RCC 7860 (cell line): ENCODE results near the gene NUFIP1.
"Not testable (repeated sequence)": the region's sequence is repeated elsewhere in the genome, so short reads cannot be mapped to it uniquely, and the experiment has no call there.

ENCODE experiments used
- DNase-seq: peaks from one replicate; pipeline ENCODE4 v3.0.0-alpha.2; 2015; ENCODE audit warnings: low spot score
- FAIRE-seq: peaks from 2 replicates; lab custom pipeline; 2012; peaks lifted over from hg19 to GRCh38; lab: Jason Lieb, UNC

Gene NUFIP1

DNA sequence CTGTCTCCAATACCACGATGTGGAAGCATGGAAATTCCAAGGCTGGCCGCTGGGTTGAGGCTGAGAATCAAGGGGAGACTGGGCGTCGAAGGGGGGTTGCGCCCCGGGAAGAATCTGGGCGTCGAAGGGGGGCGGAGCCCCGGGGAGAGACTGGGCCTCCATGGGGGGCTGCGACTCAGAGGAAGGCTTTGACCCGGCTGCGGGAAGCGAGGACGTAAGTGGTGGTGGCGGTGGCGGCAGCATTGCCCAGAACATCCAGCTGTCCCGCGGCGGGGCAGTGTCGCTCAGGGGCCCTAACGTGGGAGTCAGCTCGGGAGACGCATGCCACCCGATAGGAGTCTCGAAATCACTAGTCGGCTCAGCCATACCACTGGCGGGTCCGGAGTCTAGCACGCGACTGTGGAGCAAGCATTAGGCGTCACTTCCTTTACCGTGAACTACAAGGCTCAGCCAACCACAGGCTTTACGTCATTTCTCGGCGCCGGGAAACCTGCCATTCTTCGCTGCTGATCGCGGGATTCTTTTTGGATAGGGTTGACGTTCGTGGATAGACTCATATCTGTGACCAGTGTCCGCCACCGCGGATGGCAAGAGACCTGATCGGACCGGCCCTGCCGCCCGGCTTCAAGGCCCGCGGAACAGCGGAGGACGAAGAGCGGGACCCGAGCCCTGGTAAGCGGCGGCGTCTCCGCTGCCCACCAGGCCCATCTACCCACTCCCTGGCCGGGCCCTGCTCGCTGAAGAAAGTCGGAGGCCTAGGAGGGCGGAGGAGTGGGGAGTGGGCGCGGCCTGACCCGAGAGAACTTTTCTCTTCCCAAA is at the start of gene NUFIP1, which contains the start of gene GPALPP1:
Gene NUFIP1, minus strand, starts transcription at position 401 of the 819 bp plus-strand sequence. Its CDS starts 35 bp downstream, at position 366.
Gene GPALPP1, plus strand, starts transcription at position 468 of the 819 bp plus-strand sequence. Its CDS starts 117 bp downstream, at position 585.
- no peak for FAIRE-seq
- peak; percentile 83 for DNase-seq

DNA sequence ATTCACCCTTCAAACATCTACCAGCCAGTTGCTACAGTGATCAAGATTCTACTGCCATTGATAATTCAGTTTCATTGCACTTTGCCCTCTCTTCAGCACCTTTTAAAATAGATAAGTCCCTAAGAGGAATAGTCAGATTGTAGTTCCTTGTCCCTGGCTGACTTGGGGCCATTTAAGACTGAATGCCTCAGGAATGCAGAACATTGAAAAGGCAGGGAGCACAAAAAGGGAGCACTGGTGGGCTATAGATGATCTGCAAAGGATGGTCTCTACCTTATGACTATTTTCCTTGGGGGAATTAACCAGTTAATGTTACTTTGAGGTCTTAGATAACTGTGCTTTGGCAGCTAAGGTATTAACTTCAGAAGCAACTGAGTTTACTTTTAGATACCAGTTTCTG is 46.9 kb upstream of the NUFIP1 start:
- no peak for FAIRE-seq
- no peak for DNase-seq

DNA sequence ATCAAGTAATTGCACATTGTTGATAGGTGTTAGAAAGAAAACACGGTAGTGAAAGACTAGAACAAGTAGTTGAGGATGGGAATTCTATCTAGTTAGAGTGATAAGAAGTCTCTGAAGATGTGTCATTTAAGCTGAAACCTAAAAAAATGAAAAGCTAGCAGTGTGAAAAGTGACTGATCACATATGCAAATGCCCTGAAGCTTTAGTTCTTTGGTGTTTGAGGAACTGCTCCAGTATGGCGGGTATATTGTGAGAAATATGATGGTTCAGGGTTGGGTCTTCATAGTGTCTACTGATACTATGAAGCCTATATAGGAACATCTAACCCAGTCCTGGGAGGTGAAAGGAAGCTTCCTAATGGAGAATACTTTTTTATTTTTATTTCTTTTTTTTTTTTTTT is 45.1 kb upstream of the NUFIP1 start:
- FAIRE-seq: no peak
- DNase-seq: no peak

DNA sequence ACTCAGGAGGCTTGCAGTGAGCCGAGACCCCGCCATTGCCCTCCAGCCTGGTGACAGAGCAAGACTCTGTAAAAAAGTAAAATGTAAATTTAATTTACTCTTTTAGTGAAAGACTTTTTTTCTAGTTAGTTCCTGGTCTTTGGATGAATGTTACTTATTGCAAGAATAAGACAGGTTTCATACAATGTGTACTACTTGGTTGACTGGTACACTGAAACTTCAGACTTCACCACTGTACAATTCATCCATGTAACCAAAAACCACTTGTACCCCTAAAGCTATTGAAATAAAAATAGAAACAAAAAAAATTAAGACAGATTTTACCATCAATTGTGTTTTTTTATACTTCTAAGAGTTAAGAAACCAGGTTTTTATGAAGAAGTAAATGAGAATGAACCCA is 35.6 kb upstream of the NUFIP1 start:
- no peak for DNase-seq
- FAIRE-seq: no peak

DNA sequence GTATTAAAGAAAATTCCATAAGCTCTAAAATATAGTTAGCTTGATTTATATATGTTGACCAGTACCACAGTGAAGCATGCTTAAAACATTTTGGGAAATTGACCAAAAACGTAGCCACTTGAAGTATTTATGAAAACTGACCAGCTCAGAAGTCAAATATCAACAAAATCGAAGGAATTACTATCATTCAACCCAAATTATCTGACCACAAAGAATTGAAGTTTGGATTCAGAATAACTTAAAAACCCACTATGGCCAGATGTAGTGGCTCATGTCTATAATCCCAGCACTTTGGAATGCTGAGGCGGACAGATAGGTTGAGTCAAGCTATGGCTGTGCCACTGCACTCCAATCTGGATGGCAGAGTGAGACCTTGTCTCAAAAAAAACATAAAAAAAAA is 32.0 kb upstream of the NUFIP1 start:
- FAIRE-seq (no peak), DNase-seq (no peak)

DNA sequence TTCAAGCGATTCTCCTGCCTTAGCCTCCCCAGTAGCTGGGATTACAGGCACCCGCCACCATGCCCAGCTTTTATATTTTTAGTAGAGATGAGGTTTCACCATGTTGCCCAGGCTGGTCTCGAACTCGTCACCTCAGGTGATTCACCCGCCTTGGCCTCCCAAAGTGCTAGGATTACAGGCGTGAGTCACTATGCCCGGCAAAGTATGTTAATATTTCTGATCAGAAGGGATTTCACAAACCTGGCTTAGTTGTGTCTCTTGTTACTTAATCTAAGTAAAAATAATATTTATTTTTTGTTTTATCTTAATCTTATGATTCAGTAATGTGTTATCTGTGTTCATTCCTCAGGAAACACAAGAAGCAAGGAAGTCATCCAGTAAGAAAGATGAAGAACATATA is 30.7 kb upstream of the NUFIP1 start:
- FAIRE-seq, DNase-seq: not testable (repeated sequence)

DNA sequence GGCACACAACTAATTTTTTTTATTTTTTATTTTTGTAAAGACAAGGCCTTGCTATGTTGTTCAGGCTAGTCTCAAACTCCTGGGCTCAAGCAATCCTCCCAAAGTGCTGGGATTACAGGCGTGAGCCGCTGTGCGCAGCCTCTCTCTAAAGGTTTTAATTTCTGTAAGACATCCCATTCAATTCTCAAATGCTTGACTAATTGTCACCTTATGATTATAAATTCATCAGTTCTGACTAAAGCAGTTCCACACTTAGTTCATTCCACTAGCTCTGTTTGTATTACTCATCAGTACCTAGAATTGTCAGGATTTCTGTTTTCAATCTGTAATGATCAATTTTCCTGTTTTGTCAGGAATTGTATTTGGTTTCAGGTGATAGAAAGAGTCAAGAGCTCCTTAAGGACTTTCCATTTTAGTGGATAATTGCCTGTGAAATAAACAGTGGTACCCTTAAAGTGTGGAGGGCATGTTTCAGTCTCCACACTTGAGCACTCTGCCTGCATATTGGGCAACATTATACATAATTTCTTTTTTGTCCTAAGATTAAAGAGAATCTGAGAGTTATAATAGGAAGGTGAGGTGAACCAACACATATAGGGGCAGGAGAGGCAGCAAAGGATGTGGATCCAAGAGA is 27.6 kb upstream of the NUFIP1 start:
- FAIRE-seq (no peak), DNase-seq (no peak)

DNA sequence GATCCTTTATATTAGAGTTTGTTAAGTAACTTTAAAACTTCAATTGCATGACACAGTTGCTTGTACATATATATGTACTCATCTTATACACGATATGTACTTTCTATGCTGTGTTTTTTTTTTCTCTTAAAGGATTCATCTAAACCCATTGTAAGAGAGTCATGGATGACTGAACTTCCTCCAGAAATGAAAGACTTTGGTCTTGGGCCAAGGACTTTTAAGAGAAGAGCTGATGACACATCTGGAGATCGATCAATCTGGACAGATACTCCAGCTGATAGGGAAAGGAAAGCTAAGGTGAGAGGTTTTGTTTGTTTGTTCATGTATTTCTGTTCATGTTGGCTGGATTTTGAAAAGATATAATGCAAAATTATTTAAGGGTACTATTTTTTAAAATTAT is 26.0 kb upstream of the NUFIP1 start:
- FAIRE-seq: no peak
- DNase-seq: peak; percentile 18

DNA sequence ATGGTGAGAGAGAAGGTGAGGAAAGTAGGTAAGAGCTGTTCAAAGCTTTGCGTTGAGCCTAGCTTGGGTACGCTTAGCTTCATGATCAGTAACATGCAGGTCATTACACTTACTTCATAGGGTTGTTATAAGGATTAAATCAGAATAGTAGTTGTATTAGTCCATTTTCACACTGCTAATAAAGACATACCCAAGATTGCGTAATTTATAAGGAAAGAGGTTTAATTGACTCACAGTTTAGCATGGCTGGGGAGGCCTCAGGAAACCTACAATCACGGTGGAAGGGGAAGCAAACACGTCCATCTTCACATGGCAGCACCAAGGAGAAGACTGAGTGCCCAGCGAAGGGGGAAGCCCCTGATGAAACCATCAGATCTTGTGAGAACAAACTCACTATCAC is 21.9 kb upstream of the NUFIP1 start:
- FAIRE-seq: no peak
- no peak for DNase-seq

DNA sequence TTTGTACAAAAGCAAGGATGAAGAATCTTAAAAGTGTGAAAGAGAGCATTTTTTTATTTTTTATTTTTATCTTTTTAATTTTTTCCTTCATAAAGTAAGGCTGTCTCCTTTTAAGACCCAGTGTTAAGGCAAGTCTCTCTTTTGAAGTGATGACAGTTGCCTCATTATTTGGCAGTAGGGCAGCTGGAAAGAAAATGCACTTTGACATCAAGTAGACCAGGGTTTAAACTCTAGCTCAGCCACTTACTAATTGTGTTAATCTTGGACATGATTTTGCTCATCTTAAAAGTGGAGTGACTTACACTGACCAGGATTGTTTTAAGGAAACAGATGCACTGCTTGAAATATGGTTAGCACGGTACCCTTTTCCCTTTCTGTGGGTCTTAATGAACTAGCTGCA is 18.6 kb upstream of the NUFIP1 start:
- no peak for FAIRE-seq

DNA sequence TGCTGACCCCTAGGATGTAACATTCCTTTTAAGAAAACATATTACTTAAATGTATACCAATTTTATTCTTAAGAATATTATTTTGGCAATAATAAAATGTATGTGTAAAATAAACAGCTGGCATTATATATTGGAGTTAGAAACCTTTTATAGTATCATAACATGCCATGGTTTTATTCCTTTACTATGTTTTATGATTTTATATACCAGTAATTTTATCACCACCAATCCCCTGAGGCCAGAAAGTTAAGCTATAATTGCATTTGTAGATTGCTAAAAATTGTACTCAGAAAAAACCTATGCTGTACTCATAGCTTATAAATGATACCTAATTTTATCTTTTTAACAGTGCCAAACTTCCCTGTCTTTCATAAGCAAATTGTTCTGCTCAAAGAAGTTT is 18.0 kb upstream of the NUFIP1 start:
- DNase-seq (no peak), FAIRE-seq (no peak)

More for the DNA sequence above, 18.6 kb upstream of the NUFIP1 start:
- DNase-seq: no peak

DNA sequence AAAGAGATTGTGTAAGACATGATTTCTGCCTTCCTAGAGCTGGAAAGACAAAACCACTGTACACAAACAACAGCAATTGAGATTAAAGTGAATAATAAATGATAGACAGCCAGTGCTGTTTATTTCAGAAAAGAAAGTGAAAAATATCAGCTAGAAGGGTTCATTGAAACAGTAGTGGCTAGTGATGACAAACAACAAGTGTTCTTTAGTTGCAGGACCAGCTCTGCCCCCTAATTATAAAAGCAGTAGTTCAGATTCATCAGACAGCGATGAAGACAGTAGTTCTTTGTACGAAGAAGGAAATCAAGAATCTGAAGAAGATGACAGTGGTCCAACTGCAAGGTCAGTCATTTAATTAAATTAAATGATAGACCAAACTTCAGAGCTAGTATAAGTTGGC is 14.8 kb upstream of the NUFIP1 start:
- no peak for DNase-seq
- no peak for FAIRE-seq

DNA sequence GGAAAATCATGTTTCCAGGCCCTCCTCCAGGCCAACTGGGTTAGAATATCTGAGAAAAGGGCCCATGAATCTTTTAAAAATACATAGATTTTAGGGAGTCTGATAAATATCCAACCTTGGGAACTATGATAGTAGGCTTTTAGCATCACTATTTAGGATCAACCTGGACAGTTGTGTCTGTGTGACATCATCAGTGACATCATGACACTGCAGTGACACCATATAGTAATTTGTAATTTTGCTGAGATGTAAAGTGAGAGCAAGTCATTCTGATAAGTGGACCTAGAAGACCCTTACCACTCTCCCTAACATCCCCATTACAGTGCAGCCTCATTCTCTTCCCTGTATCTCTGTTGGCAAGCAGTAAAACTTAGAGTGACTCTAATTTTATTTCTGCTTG is 14.1 kb upstream of the NUFIP1 start:
- DNase-seq: no peak
- no peak for FAIRE-seq

DNA sequence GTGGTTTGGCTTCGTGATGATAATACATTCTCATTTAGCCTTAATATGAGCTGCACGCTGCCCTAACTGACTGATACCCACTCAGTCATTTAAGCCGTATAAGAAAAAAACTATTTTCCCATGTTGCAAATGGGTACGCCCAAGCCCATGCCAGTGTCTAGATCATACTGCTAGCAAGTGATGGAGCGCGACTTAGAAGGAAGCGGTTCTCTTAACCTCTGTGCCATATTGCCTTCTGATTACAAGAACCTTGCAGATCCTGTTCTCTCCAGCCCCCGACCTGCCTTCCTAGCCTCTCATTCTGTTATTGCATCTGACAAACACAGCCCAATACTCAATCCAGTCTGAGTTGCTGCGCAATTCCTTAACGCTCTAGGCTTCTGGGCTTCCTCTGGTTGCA is 670 bp upstream of the NUFIP1 start:
- DNase-seq: no peak
- no peak for FAIRE-seq

DNA sequence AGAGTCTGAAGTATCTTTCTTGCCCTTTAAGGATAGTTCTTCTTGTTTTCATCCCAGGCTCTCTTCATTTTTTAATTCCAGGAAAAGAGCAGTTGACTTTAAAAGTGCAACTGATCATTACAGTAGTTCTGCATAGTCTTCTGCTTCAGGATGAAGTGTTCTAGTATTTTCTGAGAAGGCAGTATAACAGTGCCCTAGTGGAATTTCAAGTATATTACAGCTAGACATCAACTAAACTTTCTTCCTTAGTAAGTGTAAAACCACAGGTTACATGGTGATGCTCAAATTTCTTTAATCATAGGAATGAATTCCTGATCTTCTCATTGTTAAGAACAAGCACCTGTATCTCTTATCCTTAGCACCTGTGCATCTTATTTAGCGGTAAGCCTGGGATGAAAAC is 10.9 kb downstream of the NUFIP1 start:
- no peak for FAIRE-seq
- DNase-seq: no peak

DNA sequence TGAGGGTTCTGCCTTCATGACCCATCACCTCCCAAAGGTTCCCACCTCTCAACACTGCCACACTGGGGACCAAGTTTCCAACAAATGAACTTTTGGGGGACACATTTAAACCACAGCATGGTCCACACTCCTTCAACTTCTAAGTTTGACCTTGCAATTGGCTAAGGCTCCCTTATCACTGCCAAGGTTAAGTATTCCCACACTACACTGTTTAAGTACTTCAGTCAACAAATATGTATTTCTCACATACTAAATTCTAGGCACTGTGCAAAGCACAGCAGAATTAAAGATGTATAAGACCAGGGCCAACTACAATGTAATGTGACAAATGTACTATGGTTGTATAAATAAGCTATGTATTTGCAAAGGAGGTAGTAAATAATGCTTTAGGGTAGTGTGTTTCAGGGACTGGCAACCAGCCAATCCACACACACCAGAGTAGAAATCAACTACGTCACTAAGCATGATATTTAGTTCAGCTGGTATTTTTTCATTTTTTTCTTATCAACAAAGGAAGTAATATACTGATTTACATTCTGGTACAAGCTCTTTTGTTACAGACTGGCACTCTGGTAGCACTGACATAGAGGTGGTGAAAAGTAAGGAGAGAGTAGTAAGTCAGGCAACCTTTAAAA is 12.2 kb downstream of the NUFIP1 start:
- DNase-seq (no peak), FAIRE-seq (no peak)

DNA sequence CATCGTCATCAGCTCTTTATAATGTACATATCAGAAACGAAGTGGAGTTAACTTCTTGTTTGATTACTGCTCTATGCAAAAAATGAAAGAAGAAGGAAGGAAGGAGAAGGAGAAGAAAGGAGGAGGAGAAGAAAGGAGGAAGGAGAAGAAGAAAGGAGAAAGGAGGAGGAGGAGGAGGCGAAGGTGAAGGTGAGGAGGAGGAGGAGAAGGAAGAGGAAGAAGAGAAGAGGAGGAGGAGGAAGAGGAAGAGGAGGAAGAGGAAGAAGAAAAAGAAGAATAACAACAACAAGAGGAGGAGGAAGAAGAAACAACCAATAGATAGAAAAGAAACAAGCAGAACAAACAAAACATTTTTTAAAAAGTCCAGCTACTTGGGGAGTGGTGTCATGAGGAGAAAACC is 13.1 kb downstream of the NUFIP1 start:
- no peak for DNase-seq
- FAIRE-seq: no peak

DNA sequence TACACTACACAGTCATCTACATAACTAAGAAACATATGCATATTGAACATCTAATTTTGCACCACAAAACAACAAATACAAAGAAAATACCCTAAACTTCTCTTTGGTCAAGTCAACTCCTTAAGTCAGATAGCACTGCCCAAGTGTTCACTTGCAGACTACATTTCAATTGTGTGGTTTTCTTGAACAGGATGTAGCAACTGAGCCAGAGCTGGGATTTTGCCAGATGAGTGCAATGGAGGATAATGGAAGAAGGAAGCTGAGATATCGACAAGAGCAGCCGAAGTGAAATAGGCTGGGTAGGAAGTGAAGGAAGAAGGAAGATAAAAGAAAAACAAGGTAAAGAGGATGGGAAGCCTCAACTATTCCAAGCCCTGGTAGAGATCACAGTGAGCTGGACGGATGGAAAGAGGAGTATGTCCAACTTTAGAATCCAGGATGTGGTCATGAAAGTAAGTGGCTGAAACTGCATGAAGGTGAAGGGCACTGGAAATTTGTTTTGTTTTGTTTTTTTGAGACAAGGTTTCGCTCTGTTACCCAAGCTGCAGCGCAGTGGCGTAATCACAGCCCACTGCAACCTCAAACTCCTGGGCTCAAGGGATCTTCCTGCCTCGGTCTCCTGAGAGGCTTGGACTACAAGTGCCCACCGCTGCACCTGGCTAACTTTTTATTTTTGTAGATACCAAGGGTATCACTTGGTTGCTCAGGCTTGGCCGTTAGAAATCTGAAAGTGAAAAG is 15.0 kb downstream of the NUFIP1 start:
- DNase-seq (peak; percentile 22), FAIRE-seq (peak; percentile 38)

DNA sequence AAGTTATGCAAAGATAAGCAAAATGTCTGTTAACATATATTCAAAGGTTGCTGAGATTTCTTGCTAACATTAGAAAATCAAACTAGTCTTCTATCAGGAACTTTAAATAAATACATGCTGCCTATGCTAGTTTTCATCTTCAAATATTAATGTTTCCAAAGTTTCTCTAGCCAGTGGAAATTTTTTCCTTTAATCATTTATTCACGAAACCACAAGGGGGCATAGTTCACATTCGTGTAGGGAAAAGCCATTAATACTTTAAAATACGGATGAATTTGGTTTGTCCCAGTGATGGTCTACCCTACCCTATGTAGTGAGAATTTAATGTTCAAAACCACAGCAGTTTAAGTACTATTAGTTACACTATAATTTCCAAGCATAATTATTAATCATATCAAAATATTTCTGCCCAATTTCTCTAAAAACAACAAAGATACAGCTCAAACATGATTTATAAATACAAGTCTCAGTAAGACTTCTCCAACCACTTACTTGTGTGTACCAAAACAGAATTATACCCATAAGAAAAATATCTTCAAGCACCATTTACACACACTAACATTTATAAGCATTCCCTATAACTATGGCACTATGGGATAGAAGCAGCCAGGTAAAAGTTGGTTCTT is 16.2 kb downstream of the NUFIP1 start:
- FAIRE-seq (peak; percentile 85), DNase-seq (no peak)

DNA sequence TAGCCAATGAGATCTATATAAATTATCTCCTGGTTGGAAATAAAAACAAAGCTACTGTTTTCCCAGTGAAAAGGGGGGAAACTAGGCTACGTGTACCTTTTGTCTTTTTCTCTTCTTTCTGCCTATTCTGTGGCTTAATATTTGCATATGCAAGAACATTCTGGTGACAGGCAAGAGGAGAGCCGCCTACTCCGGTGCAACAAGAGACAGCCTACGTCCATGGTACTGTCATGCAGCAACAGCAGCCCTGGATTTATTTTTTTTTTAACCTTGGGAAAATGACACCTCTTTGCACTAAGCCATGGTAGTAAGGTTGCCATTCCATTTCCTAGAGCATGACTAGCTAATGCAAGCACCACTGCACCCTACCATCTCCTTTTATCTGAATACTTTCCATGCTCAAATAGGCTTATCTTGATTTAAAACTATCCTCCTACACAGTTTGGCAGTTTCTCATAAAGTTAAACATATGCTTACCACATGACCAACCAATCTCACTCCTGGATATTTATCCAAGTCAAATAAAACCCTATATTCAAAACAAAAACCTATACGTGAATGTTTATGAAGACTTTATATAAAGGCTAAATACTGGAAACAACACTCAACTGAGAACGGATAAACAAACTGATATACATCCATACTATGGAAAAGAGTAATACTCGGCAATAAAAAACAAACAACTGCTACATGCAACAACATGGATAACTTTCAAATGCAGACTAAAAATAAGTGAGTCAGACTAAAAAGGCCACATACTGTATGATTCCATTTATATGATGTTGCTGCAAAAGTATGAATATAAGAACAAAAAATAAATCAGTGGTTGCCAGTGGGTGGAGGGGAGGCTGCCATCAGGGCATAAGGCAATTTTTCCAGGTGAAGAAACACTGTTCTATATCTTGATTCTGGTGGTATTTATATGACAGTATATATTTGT is 17.3 kb downstream of the NUFIP1 start:
- no peak for DNase-seq
- no peak for FAIRE-seq
